DND-41 (cell line): ENCODE results near the gene RPP14.

Source experiments
- EZH2 ChIP-seq: IDR thresholded peaks from 3 replicates; pipeline ENCODE4 v1.6.1; 2012; ENCODE audit warnings: borderline replicate concordance, low read depth, mild to moderate bottlenecking, moderate library complexity, low read length, inconsistent platforms; ENCODE audit not compliant: severe bottlenecking
- TF ChIP-seq, protein P1 (sequence below): IDR thresholded peaks from 2 replicates; pipeline ENCODE4 v1.5.1; 2012; ENCODE audit warnings: borderline replicate concordance, low read length, moderate library complexity, mild to moderate bottlenecking; ENCODE audit not compliant: poor library complexity, severe bottlenecking; ENCODE audit errors: extremely low read depth

GRCh38 chr3:58340594-58341244 lies 34.7 kb downstream of the RPP14 start:
- TF ChIP-seq, protein P1, sequence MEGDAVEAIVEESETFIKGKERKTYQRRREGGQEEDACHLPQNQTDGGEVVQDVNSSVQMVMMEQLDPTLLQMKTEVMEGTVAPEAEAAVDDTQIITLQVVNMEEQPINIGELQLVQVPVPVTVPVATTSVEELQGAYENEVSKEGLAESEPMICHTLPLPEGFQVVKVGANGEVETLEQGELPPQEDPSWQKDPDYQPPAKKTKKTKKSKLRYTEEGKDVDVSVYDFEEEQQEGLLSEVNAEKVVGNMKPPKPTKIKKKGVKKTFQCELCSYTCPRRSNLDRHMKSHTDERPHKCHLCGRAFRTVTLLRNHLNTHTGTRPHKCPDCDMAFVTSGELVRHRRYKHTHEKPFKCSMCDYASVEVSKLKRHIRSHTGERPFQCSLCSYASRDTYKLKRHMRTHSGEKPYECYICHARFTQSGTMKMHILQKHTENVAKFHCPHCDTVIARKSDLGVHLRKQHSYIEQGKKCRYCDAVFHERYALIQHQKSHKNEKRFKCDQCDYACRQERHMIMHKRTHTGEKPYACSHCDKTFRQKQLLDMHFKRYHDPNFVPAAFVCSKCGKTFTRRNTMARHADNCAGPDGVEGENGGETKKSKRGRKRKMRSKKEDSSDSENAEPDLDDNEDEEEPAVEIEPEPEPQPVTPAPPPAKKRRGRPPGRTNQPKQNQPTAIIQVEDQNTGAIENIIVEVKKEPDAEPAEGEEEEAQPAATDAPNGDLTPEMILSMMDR, result no peak
- TF ChIP-seq EZH2, result no peak
